CD4-positive, alpha-beta T cell (primary cell): ENCODE results near the gene LIPK. TPM values are rescaled to one million over a fixed set of nuclear protein-coding genes. Genes with fewer than 3 reads are reported as not detected.

Experiments used
- ATAC-seq: fragments of 200-7000 bp; cut with Tn5 transposase; one replicate; pipeline ENCODE4 v1.10.0; 2022; ENCODE audit warnings: mild to moderate bottlenecking; ENCODE audit not compliant: poor library complexity
- CTCF ChIA-PET: fragments of 350-600 bp; sonication (Branson Sonifier 250); formaldehyde crosslinking; loops from one replicate; lab custom pipeline; 2021; ENCODE audit warnings: antibody characterized with exemption, inconsistent platforms; lab: Charles Lee
- POLR2A ChIA-PET: fragments of 350-600 bp; sonication (Branson Sonifier 250); formaldehyde crosslinking; loops from one replicate; lab custom pipeline; 2021; ENCODE audit warnings: antibody characterized with exemption, inconsistent platforms; lab: Charles Lee
- DNase-seq, 14 experiments: peaks; one replicate each; pipeline ENCODE4 v3.0.0-alpha.2; 2013 to 2020; ENCODE audit warnings: mixed read lengths in 2 of 14
- H3K27ac ChIP-seq, 2 donors: one replicate each; pipeline versions ENCODE4 v1.5.1 to v1.7.0; 2013; ENCODE audit warnings: low read length in 2 of 2, low read depth in 1 of 2, mild to moderate bottlenecking in 1 of 2
- H3K27me3 ChIP-seq, 2 experiments: 1 replicate in 1 of 2; 2 replicates in 1 of 2; pipeline versions ENCODE4 v1.6.1 to v1.7.0; 2013; ENCODE audit warnings: low read length in 2 of 2, control low read depth in 1 of 2, mild to moderate bottlenecking in 1 of 2, moderate library complexity in 1 of 2; ENCODE audit not compliant: insufficient read depth in 2 of 2, control insufficient read depth in 1 of 2
- H3K36me3 ChIP-seq: one replicate; pipeline ENCODE4 v1.6.1; 2013; ENCODE audit warnings: low read length, control low read depth; ENCODE audit not compliant: insufficient read depth
- H3K4me1 ChIP-seq: one replicate; pipeline ENCODE4 v1.6.1; 2013; ENCODE audit warnings: low read length, control low read depth; ENCODE audit not compliant: insufficient read depth
- H3K4me3 ChIP-seq: one replicate; pipeline ENCODE4 v1.5.1; 2013; ENCODE audit warnings: mild to moderate bottlenecking, low read length, moderate library complexity
- H3K9me3 ChIP-seq, 2 experiments: 1 replicate in 1 of 2; 2 replicates in 1 of 2; pipeline versions ENCODE4 v1.6.1 to v1.7.0; 2013; ENCODE audit warnings: low read length in 2 of 2, mild to moderate bottlenecking in 2 of 2, control low read depth in 1 of 2, moderate library complexity in 1 of 2; ENCODE audit not compliant: control insufficient read depth in 1 of 2, insufficient read depth in 1 of 2
- H3K27ac Mint-ChIP-seq: one replicate; pipeline ENCODE4 v1.8.0; 2020; ENCODE audit warnings: mixed read lengths
- H3K27me3 Mint-ChIP-seq: one replicate; pipeline ENCODE4 v1.8.0; 2021; ENCODE audit warnings: mixed read lengths
- H3K36me3 Mint-ChIP-seq: one replicate; pipeline ENCODE4 v1.8.0; 2021; ENCODE audit warnings: low read depth, mixed read lengths
- H3K4me1 Mint-ChIP-seq: one replicate; pipeline ENCODE4 v1.8.0; 2021; ENCODE audit warnings: low read depth, mixed read lengths
- H3K4me3 Mint-ChIP-seq: one replicate; pipeline ENCODE4 v1.8.0; 2020; ENCODE audit warnings: mild to moderate bottlenecking, mixed read lengths
- H3K9me3 Mint-ChIP-seq: one replicate; pipeline ENCODE4 v1.8.0; 2020; ENCODE audit warnings: mixed read lengths
- intact Hi-C, 2 experiments: fragments of 100-400 bp; cut with DNase I in 1 of 2; cut with micrococcal nuclease in 1 of 2; formaldehyde crosslinking; loops; one replicate each; pipeline versions ENCODE4 v1.15.1 to v1.9.0; 2023 to 2025; cut with DNase I, micrococcal nuclease
- total RNA-seq, 174 experiments: library from RNA in 2 of 174; stranded (reverse) in 2 of 174; gene quantifications; one replicate each; pipeline ENCODE4 v1.2.3 and lab custom pipeline; 2021 to 2026
- TF ChIP-seq, protein P1 (sequence below): fragments of 200-600 bp; IDR thresholded peaks from one replicate; pipeline ENCODE4 v1.8.0; 2022; ENCODE audit warnings: antibody characterized with exemption, mild to moderate bottlenecking

LIPK gene
- total RNA-seq, 2 experiments from 2014 or later: not detected

DNA sequence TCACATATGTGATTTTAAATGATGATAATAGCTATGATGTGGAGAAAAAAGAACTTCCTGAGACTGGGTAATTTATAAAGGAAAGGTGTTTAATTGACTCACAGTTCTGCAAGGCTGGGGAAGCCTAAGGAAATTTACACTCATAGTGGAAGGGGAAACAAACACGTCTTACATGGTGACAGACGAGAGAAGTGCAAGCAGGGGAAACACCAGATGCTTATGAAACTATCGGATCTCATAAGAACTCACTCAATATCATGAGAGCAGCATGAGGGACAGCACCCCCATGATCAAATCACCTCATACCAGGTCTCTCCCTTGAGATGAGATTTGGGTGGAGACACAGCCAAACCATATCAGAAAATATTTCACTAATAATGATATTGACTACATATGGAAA lies 49.7 kb downstream of the LIPK start:
- no peak for ATAC-seq

DNA sequence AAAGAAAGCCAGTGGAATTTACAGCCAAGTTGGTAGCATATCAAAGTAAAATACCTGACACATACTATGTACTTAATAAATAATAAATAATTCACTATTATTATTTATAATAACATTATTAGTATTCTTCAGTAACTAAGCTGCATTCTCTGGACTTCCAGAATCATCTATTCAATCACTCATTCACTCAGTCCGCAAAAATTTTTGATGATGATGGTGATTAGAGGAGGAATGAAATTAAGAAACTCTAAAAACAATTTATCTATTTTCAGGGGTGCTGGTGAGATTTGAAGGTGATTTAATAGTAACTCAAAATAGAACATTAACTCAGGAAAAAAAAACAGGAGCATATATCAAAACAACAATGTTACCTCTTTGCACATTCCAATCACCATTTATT lies 50.6 kb downstream of the LIPK start:
- Mint-ChIP-seq H3K4me1 (peaks cover 6% of the 10 kb centered on the region), H3K27ac (no peak overlapping the region), H3K36me3 (no peaks in the 10 kb centered on the region), H3K4me3 (no peak overlapping the region), H3K9me3 (no peaks in the 10 kb centered on the region), H3K27me3 (no peaks in the 10 kb centered on the region)
- no peaks in the 10 kb centered on the region for H3K9me3 ChIP-seq
- intact Hi-C loops: no loop called here
- ChIA-PET POLR2A (no interaction called here), CTCF (no interaction called here)
- H3K27ac ChIP-seq: no peak overlapping the region
- DNase-seq: no peak
- no peak overlapping the region for H3K4me3 ChIP-seq
- peaks cover 3% of the 10 kb centered on the region for H3K4me1 ChIP-seq
- H3K36me3 ChIP-seq: no peaks in the 10 kb centered on the region
- no peak for ATAC-seq
- H3K27me3 ChIP-seq: no peaks in the 10 kb centered on the region
- TF ChIP-seq, protein P1, sequence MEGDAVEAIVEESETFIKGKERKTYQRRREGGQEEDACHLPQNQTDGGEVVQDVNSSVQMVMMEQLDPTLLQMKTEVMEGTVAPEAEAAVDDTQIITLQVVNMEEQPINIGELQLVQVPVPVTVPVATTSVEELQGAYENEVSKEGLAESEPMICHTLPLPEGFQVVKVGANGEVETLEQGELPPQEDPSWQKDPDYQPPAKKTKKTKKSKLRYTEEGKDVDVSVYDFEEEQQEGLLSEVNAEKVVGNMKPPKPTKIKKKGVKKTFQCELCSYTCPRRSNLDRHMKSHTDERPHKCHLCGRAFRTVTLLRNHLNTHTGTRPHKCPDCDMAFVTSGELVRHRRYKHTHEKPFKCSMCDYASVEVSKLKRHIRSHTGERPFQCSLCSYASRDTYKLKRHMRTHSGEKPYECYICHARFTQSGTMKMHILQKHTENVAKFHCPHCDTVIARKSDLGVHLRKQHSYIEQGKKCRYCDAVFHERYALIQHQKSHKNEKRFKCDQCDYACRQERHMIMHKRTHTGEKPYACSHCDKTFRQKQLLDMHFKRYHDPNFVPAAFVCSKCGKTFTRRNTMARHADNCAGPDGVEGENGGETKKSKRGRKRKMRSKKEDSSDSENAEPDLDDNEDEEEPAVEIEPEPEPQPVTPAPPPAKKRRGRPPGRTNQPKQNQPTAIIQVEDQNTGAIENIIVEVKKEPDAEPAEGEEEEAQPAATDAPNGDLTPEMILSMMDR: no peak

More for the DNA sequence above, 49.7 kb downstream of the LIPK start:
- peak in 2 of 14 experiments; percentile 34 to 49 for DNase-seq
- no peaks in the 10 kb centered on the region for H3K36me3 ChIP-seq
- Mint-ChIP-seq H3K27me3 (no peaks in the 10 kb centered on the region), H3K4me3 (no peak overlapping the region), H3K27ac (no peak overlapping the region), H3K4me1 (peaks cover 6% of the 10 kb centered on the region), H3K9me3 (no peaks in the 10 kb centered on the region), H3K36me3 (no peaks in the 10 kb centered on the region)
- H3K27me3 ChIP-seq: no peaks in the 10 kb centered on the region
- POLR2A ChIA-PET: no interaction called here
- H3K4me3 ChIP-seq: no peak overlapping the region
- peaks cover 3% of the 10 kb centered on the region for H3K4me1 ChIP-seq
- no peaks in the 10 kb centered on the region for H3K9me3 ChIP-seq
- H3K27ac ChIP-seq: no peak overlapping the region
- CTCF ChIA-PET: interaction anchor here (1.2 kb wide), 1 partner anchor 9 kb away, joined by 3 read pairs; no protein-coding TSS in a partner anchor
- TF ChIP-seq, protein P1: no peak
- intact Hi-C loops: no loop called here

DNA sequence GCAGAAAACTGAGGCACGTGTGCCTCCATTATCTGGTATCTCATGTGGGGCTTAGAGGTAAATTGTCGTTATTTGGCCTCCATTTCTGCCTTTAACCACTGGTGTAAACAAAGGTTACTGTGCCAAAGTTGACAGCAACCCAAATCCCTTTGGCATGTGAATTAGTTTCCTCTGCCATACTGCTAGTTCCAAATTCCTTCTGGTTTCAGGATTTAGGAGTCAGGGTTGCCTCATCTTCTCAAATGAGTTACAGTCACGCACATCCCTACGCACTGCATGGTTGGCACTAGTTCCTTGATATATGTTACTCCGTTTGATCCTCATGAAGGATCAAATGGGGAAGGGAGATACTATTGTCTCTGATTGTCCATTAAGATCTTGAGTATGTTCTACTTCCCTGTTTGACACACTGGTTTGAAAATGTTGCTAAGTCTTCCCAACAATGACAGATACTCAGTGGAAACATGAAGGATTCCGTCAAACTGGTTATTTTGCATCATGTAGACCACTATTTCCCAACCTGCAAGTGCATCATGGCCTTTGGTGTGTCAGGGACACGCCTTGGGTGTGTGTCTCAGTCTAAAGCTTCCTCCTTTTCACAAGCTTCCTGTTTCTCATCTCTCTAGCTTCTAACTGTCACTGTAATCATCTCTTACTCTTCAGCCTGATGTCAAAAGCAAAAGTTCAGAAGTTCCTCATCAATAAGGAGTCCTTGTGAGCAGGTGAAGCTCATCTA lies 53.5 kb downstream of the LIPK start, which contains the start of gene LIPN:
TSS of gene LIPN (plus strand) at position 655 of the 736 bp plus-strand sequence. CDS start 1,386 bp downstream, outside the sequence.
- peaks cover 6% of the 10 kb centered on the region for H3K4me1 Mint-ChIP-seq
- Histone ChIP-seq H3K36me3 (no peaks in the 10 kb centered on the region), H3K4me3 (no peak within 1 kb of the TSS), H3K27me3 (no peaks in the 10 kb centered on the region), H3K9me3 (no peaks in the 10 kb centered on the region), H3K27ac (no peak within 1 kb of the TSS), H3K4me1 (peaks cover 3% of the 10 kb centered on the region)
- peak in 3 of 14 experiments; percentile 23 to 71 (median 62) for DNase-seq
- no peaks in the 10 kb centered on the region for H3K27me3 Mint-ChIP-seq
- ChIA-PET POLR2A (interaction anchor here (0.9 kb wide), 1 partner anchor 13 kb away, joined by 3 read pairs; no protein-coding TSS in a partner anchor), CTCF (interaction anchor here (0.9 to 1.8 kb wide), 2 partner anchors 12 to 51 kb away, joined by 4 to 7 read pairs; no protein-coding TSS in a partner anchor)
- H3K4me3 Mint-ChIP-seq: no peak within 1 kb of the TSS
- intact Hi-C loops: no loop called here
- H3K9me3 Mint-ChIP-seq: no peaks in the 10 kb centered on the region
- H3K36me3 Mint-ChIP-seq: no peaks in the 10 kb centered on the region
- no peak within 1 kb of the TSS for H3K27ac Mint-ChIP-seq
- TF ChIP-seq, protein P1: no peak
- ATAC-seq: no peak
